K562 (cell line): ENCODE results near the gene ZEB2. TPM values are rescaled to one million over a fixed set of nuclear protein-coding genes. Genes with fewer than 3 reads are reported as not detected.
A peak's percentile ranks its signal among the peaks of the same experiment; 100 is the strongest.

ENCODE experiments used
- ATAC-seq: fragments of 200-7000 bp; cut with Tn5 transposase; 3 replicates; pipeline ENCODE4 v1.9.1; 2020; ENCODE audit warnings: moderate library complexity
- BruUV-seq: library from RNA; stranded (reverse); fragments of 400-500 nt; replicated peaks from 2 replicates; lab custom pipeline; 2021; lab: Mats Ljungman, UMichigan
- CTCF ChIA-PET: fragments of 300-600 bp; formaldehyde crosslinking; extraction: SDS; loops from one replicate; lab custom pipeline; 2021; ENCODE audit warnings: low intra/inter-chr PET ratio; lab: Yijun Ruan, JAX
- POLR2A ChIA-PET: fragments of 300-600, 350-650 bp; sonication (Branson Sonifier 250); formaldehyde crosslinking; extraction: SDS; loops from one replicate; lab custom pipeline; 2021; ENCODE audit warnings: antibody characterized with exemption, inconsistent platforms; lab: Yijun Ruan, JAX
- DNase-seq, 4 experiments: peaks; one replicate each; pipeline versions ENCODE4 v3.0.0 to v3.0.0-alpha.2; 2011 to 2018; ENCODE audit warnings: low spot score in 3 of 4, mixed read lengths in 3 of 4; ENCODE audit errors: extremely low read depth in 1 of 4
- FAIRE-seq: peaks from 2 replicates; lab custom pipeline; 2011; peaks lifted over from hg19 to GRCh38; lab: Jason Lieb, UNC
- H2AFZ ChIP-seq: 2 replicates; pipeline ENCODE4 v1.6.0; 2011; ENCODE audit warnings: low read depth, low read length, control low read depth, inconsistent platforms
- H3K27ac ChIP-seq: fragments of 200-600 bp; 3 replicates; pipeline ENCODE4 v1.8.0; 2011; ENCODE audit warnings: low read depth, mild to moderate bottlenecking, control low read depth, inconsistent platforms, low read length, moderate library complexity, mixed read lengths; ENCODE audit errors: extremely low read depth
- H3K27me3 ChIP-seq, 2 experiments: fragments of 300-600 bp in 1 of 2; 2 replicates in 1 of 2; 3 replicates in 1 of 2; pipeline versions ENCODE4 v1.6.0 to v1.8.0; 2011; ENCODE audit warnings: inconsistent platforms in 2 of 2, low read length in 2 of 2, mild to moderate bottlenecking in 1 of 2, mixed read lengths in 1 of 2, moderate library complexity in 1 of 2; ENCODE audit not compliant: control insufficient read depth in 2 of 2, insufficient read depth in 2 of 2
- H3K36me3 ChIP-seq: fragments of 300-600 bp; 3 replicates; pipeline ENCODE4 v1.8.0; 2011; ENCODE audit warnings: mild to moderate bottlenecking, low read length, inconsistent platforms; ENCODE audit not compliant: control insufficient read depth, insufficient read depth
- H3K4me1 ChIP-seq, 2 experiments: fragments of 200-600 bp in 1 of 2; replicated peaks in 1 of 2; 2 replicates in 1 of 2; 3 replicates in 1 of 2; pipeline versions ENCODE4 v1.5.1 to v1.8.0; 2011; ENCODE audit warnings: inconsistent platforms in 2 of 2, low read length in 2 of 2, mild to moderate bottlenecking in 1 of 2, mixed read lengths in 1 of 2, moderate library complexity in 1 of 2; ENCODE audit not compliant: control insufficient read depth in 2 of 2, insufficient read depth in 2 of 2
- H3K4me2 ChIP-seq: 2 replicates; pipeline ENCODE4 v1.6.1; 2011; ENCODE audit warnings: low read length, control low read depth, inconsistent platforms, mixed read lengths; ENCODE audit not compliant: insufficient read depth
- H3K4me3 ChIP-seq: fragments of 200-600 bp; sonication (generic), shearing (Covaris generic); 2 replicates; pipeline ENCODE4 v1.5.1; 2016; ENCODE audit warnings: control low read depth, inconsistent platforms
- H3K79me2 ChIP-seq: fragments of 200-600 bp; 3 replicates; pipeline ENCODE4 v1.8.0; 2011; ENCODE audit warnings: low read length, inconsistent platforms; ENCODE audit not compliant: control insufficient read depth, insufficient read depth
- H3K9ac ChIP-seq, 2 experiments: 2 replicates each; pipeline versions ENCODE4 v1.6.0 to v1.6.1; 2011; ENCODE audit warnings: low read depth in 2 of 2, low read length in 2 of 2, control low read depth in 1 of 2, inconsistent platforms in 1 of 2, mild to moderate bottlenecking in 1 of 2, mixed read lengths in 1 of 2; ENCODE audit not compliant: insufficient read depth in 1 of 2
- H3K9me1 ChIP-seq: one replicate; pipeline ENCODE4 v1.6.0; 2011; ENCODE audit warnings: inconsistent platforms, mild to moderate bottlenecking, low read length, moderate library complexity; ENCODE audit not compliant: control insufficient read depth, insufficient read depth
- H3K9me3 ChIP-seq: replicated peaks from 2 replicates; pipeline ENCODE4 v1.5.1; 2011; ENCODE audit warnings: low read depth, low read length, inconsistent platforms; ENCODE audit not compliant: control insufficient read depth, insufficient read depth
- H4K20me1 ChIP-seq: replicated peaks from 2 replicates; pipeline ENCODE4 v1.6.1; 2011; ENCODE audit warnings: low read length, inconsistent platforms, mixed read lengths; ENCODE audit not compliant: control insufficient read depth, insufficient read depth
- POLR2G ChIP-seq: fragments of 200-400 bp; formaldehyde crosslinking; IDR thresholded peaks from 2 replicates; pipeline ENCODE4 v1.6.1; 2017; ENCODE audit warnings: low read depth, mild to moderate bottlenecking, antibody characterized with exemption, low read length, moderate library complexity
- RBM22 ChIP-seq: fragments of 200-400 bp; formaldehyde crosslinking; IDR thresholded peaks from 2 replicates; pipeline ENCODE4 v1.6.1; 2018; ENCODE audit warnings: low read length, low read depth; ENCODE audit not compliant: poor library complexity, severe bottlenecking
- ZBTB8A ChIP-seq: fragments of 450-650 bp; IDR thresholded peaks from 2 replicates; pipeline ENCODE4 v1.6.1; 2018; ENCODE audit warnings: mild to moderate bottlenecking, moderate library complexity; ENCODE audit not compliant: partially characterized antibody
- WGBS: fragments of 100-300 bp; shearing (Covaris generic); methylation state at CpG from one replicate; pipeline ENCODE4 v1.1.6; 2016; ENCODE audit warnings: low coverage, mixed read lengths; ENCODE audit not compliant: insufficient coverage; ENCODE audit errors: missing lambda C conversion rate; 5-methylcytosine and 5-hydroxymethylcytosine counted together
- in situ Hi-C: fragments of 300-500 bp; cut with MboI; formaldehyde crosslinking; loops from 4 replicates; pipeline ENCODE4 v1.15.0; 2018; ENCODE audit warnings: inconsistent platforms, mixed read lengths
- intact Hi-C: fragments of 100-400 bp; cut with micrococcal nuclease; formaldehyde crosslinking; loops from 2 replicates; pipeline ENCODE4 v1.14.2; 2022
- polyA plus RNA-seq, 8 experiments: library from polyadenylated mRNA; depleted of rRNA in 4 of 8; stranded (reverse) in 5 of 8; unstranded in 3 of 8; fragments of >200 nt; fragmentation: Nextera tagmentation in 2 of 8; fragmentation: Illumina TruSeq in 1 of 8; extraction: Ambion mirVana in 2 of 8; extraction: Trizol in 1 of 8; gene quantifications; 2 replicates each; pipeline versions ENCODE4 v1.2.1 to v1.2.3, GENCODE V29; 2011 to 2014; ENCODE audit warnings: inconsistent platforms in 1 of 8, missing spikeins in 1 of 8
- total RNA-seq, 7 experiments: library from RNA; depleted of rRNA in 6 of 7; stranded (reverse); fragments of >200 nt in 6 of 7; fragmentation: Illumina TruSeq in 2 of 7; extraction: Trizol in 2 of 7; gene quantifications; 2 replicates each; pipeline versions ENCODE4 v1.2.1 to v1.2.3, GENCODE V29; 2011 to 2021; ENCODE audit warnings: low replicate concordance in 1 of 7

Gene ZEB2
- total and polyA plus RNA-seq, 9 of the 15 experiments (the other 6 are each of a cell fraction or from before 2014, with no cell fraction given): 15.1 to 113 (median 72.3) TPM

DNA sequence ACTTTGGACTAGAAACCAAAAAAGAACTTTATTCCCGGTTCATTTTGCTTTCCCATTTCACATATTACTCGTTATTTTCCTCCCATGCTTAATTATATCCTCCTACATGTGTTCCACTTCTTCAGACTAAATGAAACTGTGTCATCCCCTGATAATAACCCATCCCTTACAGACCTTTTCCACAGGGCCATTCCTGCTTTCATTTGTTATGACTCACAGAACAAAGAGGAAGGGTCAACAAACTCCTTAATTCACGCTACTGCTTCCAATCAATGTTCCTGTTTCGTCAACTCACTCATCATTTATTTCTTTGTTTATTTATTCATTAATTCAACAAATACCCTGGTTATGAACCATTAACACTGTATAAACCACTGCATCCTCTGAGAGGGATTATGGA, 104.5 kb downstream of the ZEB2 start:
- no peaks in the 10 kb centered on the region for H3K27me3 ChIP-seq
- POLR2A ChIA-PET: interaction anchor here (1.0 kb wide), 1 partner anchor 23 kb away, joined by 5 read pairs; no protein-coding TSS in a partner anchor
- in situ Hi-C loops: no loop called here
- no peaks in the 10 kb centered on the region for H3K9me1 ChIP-seq
- no peak overlapping the region for H3K27ac ChIP-seq
- no peaks in the 10 kb centered on the region; the same call in 1 of the 2 replicates for H4K20me1 ChIP-seq
- H3K4me3 ChIP-seq: no peak overlapping the region
- no peaks in the 10 kb centered on the region for H3K4me1 ChIP-seq
- WGBS: 95% methylated on average over 4 of the region's 4 CpGs
- no peak for FAIRE-seq
- H3K36me3 ChIP-seq: peaks cover 91% of the 10 kb centered on the region
- no TSS peak for BruUV-seq
- H3K9me3 ChIP-seq: no peaks in the 10 kb centered on the region
- intact Hi-C loops: no loop called here
- ATAC-seq: no peak
- DNase-seq: no peak
- peaks cover 64% of the 10 kb centered on the region for H3K79me2 ChIP-seq
- H3K4me2 ChIP-seq: no peak overlapping the region
- CTCF ChIA-PET: no interaction called here
- TF ChIP-seq ZBTB8A (no peak), RBM22 (peak; percentile 35)
- no peak overlapping the region for H3K9ac ChIP-seq
- no peak overlapping the region for H2AFZ ChIP-seq

DNA sequence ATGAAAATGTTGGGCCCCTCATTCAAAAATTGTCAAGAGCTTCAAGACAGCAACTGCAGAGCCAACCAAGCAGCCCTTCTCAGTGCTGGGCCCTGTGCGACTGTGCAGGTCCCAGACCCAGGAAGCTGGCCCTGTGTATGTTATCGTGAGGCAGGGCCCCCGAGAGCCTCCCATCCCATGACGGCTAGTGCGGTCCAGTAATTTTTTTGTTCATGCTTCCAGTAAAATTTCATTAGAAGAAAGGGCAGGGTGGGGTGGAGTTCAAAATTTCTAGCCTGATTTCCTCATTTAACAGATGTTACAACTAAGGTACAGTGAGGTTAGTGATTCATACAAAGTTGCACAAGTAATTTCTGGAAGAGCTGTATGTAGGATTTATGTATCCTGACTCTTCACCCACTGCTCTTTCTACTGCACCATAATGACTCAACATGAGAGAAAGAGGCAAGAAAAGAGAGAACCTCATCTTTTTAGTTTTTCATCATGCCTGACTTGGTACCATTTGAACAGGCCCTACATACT, 105.5 kb downstream of the ZEB2 start:
- no peak overlapping the region for H3K4me2 ChIP-seq
- H3K27me3 ChIP-seq: no peaks in the 10 kb centered on the region
- POLR2A ChIA-PET: interaction anchor here (1.0 kb wide), 1 partner anchor 24 kb away, joined by 5 read pairs; no protein-coding TSS in a partner anchor
- in situ Hi-C loops (no loop called here), intact Hi-C loops (no loop called here)
- no peak overlapping the region for H3K27ac ChIP-seq
- BruUV-seq: no TSS peak
- H3K36me3 ChIP-seq: peaks cover 89% of the 10 kb centered on the region
- CTCF ChIA-PET: no interaction called here
- no peak overlapping the region for H3K9ac ChIP-seq
- WGBS: 96% methylated on average over 5 of the region's 5 CpGs
- peaks cover 65% of the 10 kb centered on the region for H3K79me2 ChIP-seq
- ATAC-seq: peak; percentile 43; the same call in 1 of the 3 replicates
- H4K20me1 ChIP-seq: no peaks in the 10 kb centered on the region; the same call in 1 of the 2 replicates
- no peak for FAIRE-seq
- no peak overlapping the region for H3K4me3 ChIP-seq
- no peaks in the 10 kb centered on the region for H3K9me1 ChIP-seq
- DNase-seq: no peak
- no peaks in the 10 kb centered on the region for H3K9me3 ChIP-seq
- H2AFZ ChIP-seq: no peak overlapping the region
- H3K4me1 ChIP-seq: no peaks in the 10 kb centered on the region
- peak; percentile 16; the same call in 1 of the 2 replicates for TF ChIP-seq POLR2G
